Right cardiac atrium (tissue), 5 donors: Measurements from ENCODE around the gene GRB10. TPM values are rescaled to one million over a fixed set of nuclear protein-coding genes. Genes with fewer than 3 reads are reported as not detected.

Source experiments
- ATAC-seq, 2 donors: fragments of 200-7000 bp; cut with Tn5 transposase; one replicate each; pipeline versions ENCODE4 v1.8.0 to v1.9.1; 2020; ENCODE audit warnings: moderate library complexity in 2 of 2, mild to moderate bottlenecking in 1 of 2
- DNase-seq, 3 donors: peaks; one replicate each; pipeline ENCODE4 v3.0.0-alpha.2; 2020
- H3K27ac ChIP-seq: one replicate; pipeline ENCODE4 v1.5.1; 2013; ENCODE audit warnings: mild to moderate bottlenecking, low read length, control low read depth, moderate library complexity
- H3K27me3 ChIP-seq: one replicate; pipeline ENCODE4 v1.6.1; 2013; ENCODE audit not compliant: control insufficient read depth, insufficient read depth
- H3K4me1 ChIP-seq: one replicate; pipeline ENCODE4 v1.6.1; 2013; ENCODE audit warnings: low read length; ENCODE audit not compliant: control insufficient read depth, insufficient read depth
- H3K4me3 ChIP-seq: one replicate; pipeline ENCODE4 v1.5.1; 2013; ENCODE audit warnings: low read length, control low read depth
- H3K9me3 ChIP-seq: one replicate; pipeline ENCODE4 v1.6.1; 2013; ENCODE audit warnings: low read length; ENCODE audit not compliant: control insufficient read depth
- WGBS: extraction: QIAGEN DNeasy Blood & Tissue Kit; methylation state at CpG from one replicate; pipeline ENCODE4 v1.1.7; 2013; 5-methylcytosine and 5-hydroxymethylcytosine counted together
- intact Hi-C, 4 donors: fragments of 100-400 bp; cut with DNase I; formaldehyde crosslinking; loops; one replicate each; pipeline versions ENCODE4 v1.11.0 to v1.14.0; 2022 to 2023
- polyA plus RNA-seq: library from polyadenylated mRNA; stranded (reverse); fragments of 200-250 nt; gene quantifications from one replicate; pipeline ENCODE4 v1.2.3, GENCODE V29; 2013
- total RNA-seq, 4 donors: library from RNA; stranded (reverse); fragmentation: NEBNext Ultra II Directional; extraction: Animal tissue kit (Norgen Biotek cat#: 25700); gene quantifications; one replicate each; pipeline ENCODE4 v1.2.1, GENCODE V29; 2021
- donor health status: healthy with polysubstance abuse.
- donor health status: DM: no; HTN: yes; CAD: no.
- donor health status: DM: no; HTN: no; CAD: no.
- donor health status: DM: no; HTN: yes; CAD: no; lungs with severe emphysema.
- donor health status: DM: yes; HTN: yes; CAD: no.

The GRB10 gene
- total and polyA plus RNA-seq, 5 donors: 35.2 to 86.0 (median 60.2) TPM

- ATAC-seq: no peak
- Histone ChIP-seq H3K27ac (no peak overlapping the region), H3K27me3 (no peaks in the 10 kb centered on the region), H3K9me3 (no peaks in the 10 kb centered on the region), H3K4me1 (peaks cover 18% of the 10 kb centered on the region), H3K4me3 (no peak overlapping the region)
- intact Hi-C loops: loop anchor here in 1 of 4 donors (5.0 kb wide), 1 partner anchor 47 kb away; no protein-coding TSS in a partner anchor
- 54% methylated on average over 5 of the region's 5 CpGs for WGBS
- no peak for DNase-seq
Observed at GRCh38 chr7:50729962-50730361, 52.7 kb downstream of the GRB10 start.

- WGBS: 12% methylated on average over 2 of the region's 2 CpGs
- intact Hi-C loops: no loop called here
- ATAC-seq (peak; percentile 56 to 68), DNase-seq (no peak)
- Histone ChIP-seq H3K9me3 (no peaks in the 10 kb centered on the region), H3K27ac (peak overlapping the region; percentile 33), H3K4me1 (peaks cover 21% of the 10 kb centered on the region), H3K27me3 (no peaks in the 10 kb centered on the region), H3K4me3 (no peak overlapping the region)
Observed at GRCh38 chr7:50728184-50728583, 54.5 kb downstream of the GRB10 start.

- no peak for DNase-seq
- no peak for ATAC-seq
- Histone ChIP-seq H3K27me3 (no peaks in the 10 kb centered on the region), H3K4me1 (peaks cover 21% of the 10 kb centered on the region), H3K9me3 (no peaks in the 10 kb centered on the region), H3K4me3 (no peak overlapping the region), H3K27ac (no peak overlapping the region)
- intact Hi-C loops: no loop called here
- WGBS: 78% methylated on average over 2 of the region's 2 CpGs
Observed at GRCh38 chr7:50727711-50728110, 55.0 kb downstream of the GRB10 start.

DNA sequence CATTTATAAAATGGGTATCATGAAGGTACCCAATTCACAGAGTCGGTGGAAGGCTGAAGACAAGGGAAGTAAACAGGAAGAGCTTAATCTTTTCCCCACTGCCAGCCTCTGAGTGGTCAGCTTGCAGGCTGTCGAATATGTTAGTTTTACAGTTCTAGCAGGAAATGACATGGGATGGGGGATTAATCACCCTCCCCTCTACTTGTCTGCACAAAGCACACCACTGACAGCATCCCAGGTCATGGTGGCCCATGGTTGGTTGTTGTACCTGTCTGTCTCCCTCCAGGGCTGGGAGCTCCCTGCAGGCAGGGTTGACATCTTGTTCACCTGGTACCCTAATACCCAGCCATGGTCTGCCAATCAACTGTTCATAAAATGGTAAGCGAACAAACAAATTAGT, 55.6 kb downstream of the GRB10 start:
- H3K4me1 ChIP-seq: peaks cover 22% of the 10 kb centered on the region

GRCh38 chr7:50725774-50726173, 56.9 kb downstream of the GRB10 start:
- intact Hi-C loops: no loop called here
- Histone ChIP-seq H3K27ac (no peak overlapping the region), H3K4me3 (no peak overlapping the region), H3K9me3 (no peaks in the 10 kb centered on the region), H3K4me1 (peaks cover 27% of the 10 kb centered on the region), H3K27me3 (no peaks in the 10 kb centered on the region)
- WGBS: 36% methylated on average over 3 of the region's 3 CpGs
- ATAC-seq (peak; percentile 11 to 19), DNase-seq (no peak)

More for the DNA sequence above, 55.6 kb downstream of the GRB10 start:
- no peaks in the 10 kb centered on the region for H3K27me3 ChIP-seq
- H3K27ac ChIP-seq: no peak overlapping the region
- H3K9me3 ChIP-seq: no peaks in the 10 kb centered on the region
- intact Hi-C loops: no loop called here
- no peak for DNase-seq
- no peak overlapping the region for H3K4me3 ChIP-seq
- peak in 1 of 2 donors; percentile 3 for ATAC-seq
- 69% methylated on average over 3 of the region's 3 CpGs for WGBS

DNA sequence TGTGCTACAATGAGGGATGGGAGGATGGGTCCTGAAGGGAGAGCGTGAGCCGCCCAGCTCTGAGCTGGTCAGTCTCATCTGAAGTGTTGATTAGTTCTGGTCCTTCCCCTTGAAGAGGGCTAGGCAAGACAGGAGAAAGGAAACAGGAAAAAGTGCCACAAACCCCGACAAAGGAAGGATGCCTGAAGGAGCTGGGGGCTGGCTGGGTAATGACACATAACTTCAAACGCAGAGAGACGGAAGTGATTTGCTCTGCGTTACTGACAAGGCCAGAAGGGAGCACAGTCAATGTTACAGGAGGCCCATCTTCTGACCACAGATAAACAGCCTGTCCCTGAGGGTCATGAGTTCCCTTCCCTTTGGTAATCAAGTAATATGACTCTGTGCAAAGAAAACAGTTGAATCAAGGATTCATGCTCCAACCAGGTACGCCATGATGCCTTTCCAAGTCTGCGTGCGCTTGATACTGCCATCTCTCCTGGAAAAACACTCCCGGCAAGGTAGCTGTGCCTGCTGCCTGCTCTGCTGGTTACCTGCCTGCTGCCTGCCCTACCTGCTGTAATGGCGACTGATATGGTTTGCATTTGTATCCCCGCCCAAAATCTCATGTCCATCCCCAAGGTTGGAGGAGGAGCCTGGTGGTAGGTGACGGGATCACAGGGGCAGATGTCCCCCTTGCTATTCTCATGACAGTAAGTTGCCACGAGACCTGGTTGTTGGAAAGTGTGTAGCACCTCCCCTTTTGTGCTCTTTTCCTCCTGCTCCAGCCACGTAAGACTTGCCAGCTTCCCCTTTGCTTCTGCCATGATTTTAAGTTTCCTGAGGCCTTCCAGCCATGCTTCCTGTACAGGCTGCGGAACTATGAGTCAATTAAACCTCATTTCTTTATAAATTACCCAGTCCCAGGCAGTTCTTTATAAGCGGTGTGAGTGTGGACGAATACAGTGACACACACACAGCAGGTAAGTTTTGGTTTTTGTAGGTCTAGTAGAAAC, 57.9 kb downstream of the GRB10 start:
- Histone ChIP-seq H3K27me3 (no peaks in the 10 kb centered on the region), H3K4me1 (peaks cover 23% of the 10 kb centered on the region), H3K9me3 (no peaks in the 10 kb centered on the region), H3K4me3 (no peak overlapping the region), H3K27ac (peak overlapping the region; percentile 2)
- DNase-seq: no peak
- intact Hi-C loops: no loop called here
- WGBS: 78% methylated on average over 18 of the region's 18 CpGs
- ATAC-seq: no peak

GRCh38 chr7:50723888-50724287, 58.8 kb downstream of the GRB10 start:
- H3K4me3 ChIP-seq: no peak overlapping the region
- no peak for DNase-seq
- no peak for ATAC-seq
- H3K27ac ChIP-seq: no peak overlapping the region
- H3K4me1 ChIP-seq: peaks cover 22% of the 10 kb centered on the region
- no peaks in the 10 kb centered on the region for H3K9me3 ChIP-seq
- H3K27me3 ChIP-seq: no peaks in the 10 kb centered on the region
- 89% methylated on average over 9 of the region's 9 CpGs for WGBS
- intact Hi-C loops: no loop called here

GRCh38 chr7:50723173-50723572, 59.5 kb downstream of the GRB10 start:
- no peaks in the 10 kb centered on the region for H3K27me3 ChIP-seq
- DNase-seq (no peak), ATAC-seq (no peak)
- H3K4me1 ChIP-seq: peaks cover 22% of the 10 kb centered on the region
- H3K9me3 ChIP-seq: no peaks in the 10 kb centered on the region
- no peak overlapping the region for H3K27ac ChIP-seq
- intact Hi-C loops: no loop called here
- WGBS: 86% methylated on average over 4 of the region's 4 CpGs
- H3K4me3 ChIP-seq: no peak overlapping the region

DNA sequence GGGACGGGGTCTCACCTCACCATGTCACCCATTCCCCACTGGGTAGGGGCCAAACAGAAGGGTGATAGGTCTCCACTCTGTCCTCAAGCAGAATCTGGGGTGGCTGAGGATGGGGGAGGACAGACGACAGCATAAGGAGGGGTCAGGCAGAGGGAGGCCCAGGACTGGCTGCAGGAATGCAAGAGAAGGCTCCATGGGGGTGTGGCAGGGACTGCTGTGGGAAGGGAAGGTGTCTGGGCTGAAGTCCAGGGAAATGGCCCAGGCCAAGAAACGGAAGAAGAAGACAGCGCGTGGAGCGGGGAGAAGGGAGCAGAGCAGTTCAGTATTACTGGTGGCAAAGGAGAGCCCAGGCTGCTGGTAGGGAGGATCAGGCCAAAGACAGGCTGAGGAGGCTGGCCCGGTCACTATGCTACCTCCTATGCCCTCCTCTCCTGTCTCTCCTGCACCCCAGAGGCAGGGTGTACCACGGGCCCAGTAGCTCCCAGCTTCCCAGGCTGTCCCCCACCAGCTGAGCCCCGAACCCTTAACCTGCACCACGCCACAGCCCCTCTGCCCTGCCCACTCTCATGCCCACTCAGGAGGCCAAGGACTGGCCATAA, 60.9 kb downstream of the GRB10 start:
- no peaks in the 10 kb centered on the region for H3K9me3 ChIP-seq
- H3K4me3 ChIP-seq: no peak overlapping the region
- intact Hi-C loops: no loop called here
- no peaks in the 10 kb centered on the region for H3K27me3 ChIP-seq
- H3K4me1 ChIP-seq: peaks cover 29% of the 10 kb centered on the region
- peak; percentile 40 to 74 (median 70) for DNase-seq
- WGBS: 54% methylated on average over 10 of the region's 10 CpGs
- ATAC-seq: peak; percentile 60 to 75
- H3K27ac ChIP-seq: no peak overlapping the region

DNA sequence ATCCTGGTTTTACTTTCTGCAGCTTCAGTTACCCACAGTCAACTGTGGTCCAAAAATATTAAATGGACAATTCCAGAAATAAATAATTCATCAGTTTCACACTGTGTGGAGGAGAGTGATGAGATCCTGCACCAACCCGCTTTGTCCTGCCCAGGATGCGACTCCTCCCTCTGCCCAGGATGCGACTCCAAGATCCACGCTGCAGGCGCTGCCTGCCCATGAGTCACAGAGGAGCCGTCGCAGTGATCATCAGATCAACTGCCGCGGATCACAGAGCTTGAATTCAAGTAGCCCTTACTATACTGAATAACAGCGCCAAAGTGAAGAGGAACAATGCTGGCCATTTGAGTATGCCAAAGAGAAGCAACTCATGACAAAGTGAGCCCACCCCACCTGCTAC, 61.5 kb downstream of the GRB10 start:
- Histone ChIP-seq H3K27ac (no peak overlapping the region), H3K4me1 (peaks cover 29% of the 10 kb centered on the region), H3K4me3 (no peak overlapping the region), H3K9me3 (no peaks in the 10 kb centered on the region), H3K27me3 (no peaks in the 10 kb centered on the region)
- intact Hi-C loops: no loop called here
- DNase-seq: peak in 2 of 3 donors; percentile 36 to 66
- ATAC-seq: peak; percentile 23 to 60
- WGBS: 83% methylated on average over 10 of the region's 10 CpGs

GRCh38 chr7:50720295-50720694, 62.4 kb downstream of the GRB10 start:
- intact Hi-C loops: no loop called here
- Histone ChIP-seq H3K4me3 (no peak overlapping the region), H3K27ac (no peak overlapping the region), H3K9me3 (no peaks in the 10 kb centered on the region), H3K4me1 (peaks cover 30% of the 10 kb centered on the region), H3K27me3 (no peaks in the 10 kb centered on the region)
- DNase-seq: no peak
- 82% methylated on average over 7 of the region's 7 CpGs for WGBS
- ATAC-seq: no peak
